Measurements from ENCODE around the gene FGFBP3.

Gene FGFBP3

GRCh38 chr10:91909117-91909677 is at the start of gene FGFBP3:
Gene FGFBP3 (minus strand): TSS chr10:91909486. CDS start chr10:91908969, 517 bp downstream.
- DNase-seq (ENCODE audit: low spot score) = peak; percentile 18

DNA sequence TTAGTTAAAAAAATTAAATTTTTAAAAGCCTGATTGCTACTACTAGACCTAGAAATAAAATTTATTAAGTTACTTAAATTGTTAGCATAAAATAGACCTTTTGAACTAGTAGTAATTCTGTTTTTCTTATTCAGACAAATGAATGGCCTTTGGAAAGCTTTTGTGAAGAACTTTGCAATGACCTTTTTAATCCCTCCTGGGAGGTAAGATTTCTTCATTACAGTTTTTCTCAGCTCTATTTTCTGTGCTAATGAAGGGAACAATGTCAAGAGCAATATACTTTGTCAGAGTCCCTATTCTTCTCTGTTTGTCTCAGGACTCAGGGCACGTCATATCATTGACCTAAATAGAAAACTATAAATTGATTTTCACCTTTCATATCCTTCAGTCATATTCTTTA is 47.8 kb upstream of the FGFBP3 start:
- no peak for DNase-seq (ENCODE audit: low spot score)

DNA sequence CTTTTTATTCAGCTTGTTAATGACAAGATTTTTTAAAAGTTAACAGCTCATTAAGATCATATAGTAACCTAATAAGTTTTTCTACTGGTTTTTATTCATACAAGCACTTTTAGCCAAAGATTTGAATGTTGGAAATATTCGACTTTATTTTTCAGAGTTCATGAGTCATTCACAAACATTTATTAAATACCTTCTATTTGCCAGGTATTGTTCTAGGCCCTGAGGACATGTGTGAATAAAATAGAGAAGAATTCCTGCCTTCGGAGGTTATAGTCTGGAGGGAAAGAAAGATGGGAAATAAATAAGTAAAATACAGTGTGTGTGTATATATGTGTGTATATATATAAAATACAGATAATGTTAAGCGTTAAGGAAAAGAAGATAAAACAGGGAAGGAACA is 45.8 kb upstream of the FGFBP3 start:
- no peak for DNase-seq (ENCODE audit: low spot score)

GRCh38 chr10:91953600-91954160 is 44.4 kb upstream of the FGFBP3 start:
- DNase-seq (ENCODE audit: low spot score) = no peak

DNA sequence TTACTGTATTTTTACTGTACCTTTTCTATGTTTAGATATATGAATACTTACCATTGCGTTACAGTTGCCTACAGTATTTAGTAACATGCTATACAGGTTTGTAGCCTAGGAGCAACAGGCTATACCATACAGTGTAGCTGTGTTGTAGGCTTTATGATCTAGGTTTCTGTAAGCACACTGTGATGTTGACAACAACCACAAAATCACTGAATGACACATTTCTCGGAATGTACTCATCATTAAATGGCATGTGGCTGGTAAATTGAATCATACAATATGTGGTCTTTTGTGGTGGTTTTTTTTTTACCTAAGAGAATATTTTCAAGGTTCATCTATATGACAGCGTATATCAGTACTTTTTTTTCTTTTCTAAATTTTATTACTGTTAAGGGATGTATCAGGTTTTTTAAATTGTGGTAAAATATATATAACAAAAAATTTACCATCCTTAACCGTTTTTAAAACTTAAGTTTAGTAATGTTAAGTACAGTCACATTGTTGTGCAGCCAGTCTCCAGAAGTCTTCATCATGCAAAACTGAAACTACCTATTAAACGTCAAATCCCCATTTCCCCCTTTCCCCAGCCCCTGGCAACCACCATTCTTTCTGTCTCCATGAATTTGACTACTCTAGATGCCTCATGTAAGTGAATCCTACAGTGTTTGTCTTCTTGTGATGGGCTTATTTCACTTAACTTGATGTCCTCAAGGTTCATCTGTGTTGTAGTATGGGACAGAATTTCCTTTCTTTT is 35.8 kb upstream of the FGFBP3 start:
- DNase-seq (ENCODE audit: low spot score) = peak; percentile 40

- no peak for DNase-seq (ENCODE audit: low spot score)
Observed at GRCh38 chr10:91941426-91941825, 32.1 kb upstream of the FGFBP3 start.

DNA sequence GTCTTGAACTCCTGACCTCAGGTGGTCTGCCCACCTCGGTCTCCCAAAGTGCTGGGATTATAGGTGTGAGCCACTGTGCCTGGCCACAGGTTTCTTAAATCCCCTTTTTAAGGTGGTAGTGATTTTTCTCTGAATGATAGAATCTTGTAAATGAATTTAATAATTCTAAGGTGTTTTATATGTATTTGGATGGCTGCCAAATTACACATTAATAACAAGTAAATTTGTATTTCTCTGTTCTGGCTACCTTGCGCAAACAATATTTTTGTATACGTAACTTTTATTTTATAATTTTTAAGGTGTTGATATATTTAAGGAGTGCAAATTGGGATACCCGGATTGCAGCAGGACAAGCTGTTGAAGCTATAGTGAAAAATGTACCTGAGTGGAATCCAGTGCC is 30.4 kb upstream of the FGFBP3 start:
- DNase-seq (ENCODE audit: low spot score) = no peak

GRCh38 chr10:91935886-91936285 is 26.6 kb upstream of the FGFBP3 start:
- DNase-seq (ENCODE audit: low spot score) = no peak

- no peak for DNase-seq (ENCODE audit: low spot score)
Observed at GRCh38 chr10:91932737-91933136, 23.5 kb upstream of the FGFBP3 start.

DNA sequence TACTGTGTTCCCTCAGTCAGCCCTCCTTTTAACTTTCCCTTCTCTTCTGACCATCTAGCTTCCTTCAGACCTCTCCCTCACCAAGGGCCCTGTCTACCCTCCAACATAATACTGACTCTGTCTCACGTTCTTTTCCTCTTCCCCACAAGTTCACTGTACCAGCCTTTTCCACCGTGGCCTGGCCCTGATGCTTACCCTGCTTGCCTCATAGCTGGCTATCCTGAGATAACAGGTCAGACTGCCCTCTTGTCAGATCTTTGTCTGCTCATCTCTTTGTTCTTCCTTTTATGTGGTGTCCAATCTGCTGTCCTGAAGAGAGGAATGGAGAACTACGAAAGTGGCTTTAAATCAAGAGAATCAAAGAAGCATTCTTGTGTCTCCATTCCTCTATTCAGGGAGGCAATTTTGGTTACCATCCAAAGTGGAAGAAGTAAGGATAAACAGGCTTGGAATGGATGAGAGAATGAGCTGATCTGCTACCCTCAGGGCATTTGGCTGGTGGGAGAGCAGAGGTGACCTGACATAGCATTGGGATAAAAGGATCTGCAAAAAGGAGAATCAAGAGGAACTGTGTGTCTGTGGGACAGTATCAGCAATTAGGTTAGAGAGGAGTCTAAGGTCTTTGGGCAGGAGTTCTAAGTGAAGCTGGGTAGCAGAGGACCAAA is 22.4 kb upstream of the FGFBP3 start:
- no peak for DNase-seq (ENCODE audit: low spot score)

DNA sequence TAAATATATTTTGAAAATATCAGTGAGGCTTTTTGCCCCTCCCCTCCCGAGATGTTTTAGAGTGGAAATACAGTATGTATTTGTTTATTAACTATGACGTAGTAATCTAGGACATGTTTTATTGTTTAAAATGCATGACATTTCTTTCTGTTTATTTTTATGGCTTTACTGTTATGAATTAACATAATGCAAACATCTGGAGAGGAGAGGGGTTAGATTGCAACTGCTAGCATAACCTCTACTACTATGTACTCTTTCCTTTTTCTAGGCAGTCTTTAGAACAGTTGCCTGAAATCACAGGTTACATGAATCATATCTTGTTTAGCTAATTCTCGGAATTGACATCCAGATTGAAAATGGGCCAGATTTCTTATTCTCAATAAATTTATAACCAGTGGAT is 21.7 kb upstream of the FGFBP3 start:
- no peak for DNase-seq (ENCODE audit: low spot score)

- DNase-seq (ENCODE audit: low spot score) = no peak
Observed at GRCh38 chr10:91925022-91925320, 15.7 kb upstream of the FGFBP3 start.

DNA sequence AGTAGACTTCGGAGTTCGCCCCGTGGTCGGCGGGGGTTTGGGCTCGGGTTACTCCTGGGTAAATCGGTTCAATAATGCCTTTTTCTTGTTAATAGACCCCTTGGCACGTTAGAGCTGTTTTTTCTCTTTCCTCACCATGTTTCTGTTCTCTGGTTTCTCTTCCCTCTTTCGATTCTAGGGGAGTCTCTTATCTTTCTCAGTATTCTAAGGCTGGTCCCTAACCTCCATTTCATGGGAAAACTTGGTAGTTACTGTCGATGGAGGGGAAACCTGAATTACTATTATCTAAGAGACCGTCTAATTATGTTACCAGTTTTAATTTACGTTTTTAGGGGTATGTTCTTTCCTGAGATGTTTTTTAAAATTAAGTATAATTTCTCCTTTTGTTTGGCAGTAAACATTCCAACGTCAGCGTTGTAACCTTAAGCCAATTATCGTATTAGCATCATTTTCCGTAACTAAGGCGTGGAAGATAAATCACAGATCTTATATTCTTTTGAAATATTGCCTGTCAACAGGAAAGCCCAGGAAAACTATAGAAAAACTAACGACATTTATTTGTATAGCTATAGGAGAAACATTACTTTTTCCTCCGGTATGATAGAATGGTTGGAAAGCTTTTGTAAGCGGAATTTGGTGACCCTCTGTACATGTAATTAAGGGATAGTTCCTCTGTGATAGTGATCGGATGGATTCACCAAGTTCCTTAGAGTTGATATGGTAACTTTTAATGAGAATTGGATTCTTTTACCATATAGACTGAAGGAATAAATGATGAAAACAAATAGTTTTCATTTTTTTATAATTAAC is 15.1 kb upstream of the FGFBP3 start:
- no peak for DNase-seq (ENCODE audit: low spot score)

DNA sequence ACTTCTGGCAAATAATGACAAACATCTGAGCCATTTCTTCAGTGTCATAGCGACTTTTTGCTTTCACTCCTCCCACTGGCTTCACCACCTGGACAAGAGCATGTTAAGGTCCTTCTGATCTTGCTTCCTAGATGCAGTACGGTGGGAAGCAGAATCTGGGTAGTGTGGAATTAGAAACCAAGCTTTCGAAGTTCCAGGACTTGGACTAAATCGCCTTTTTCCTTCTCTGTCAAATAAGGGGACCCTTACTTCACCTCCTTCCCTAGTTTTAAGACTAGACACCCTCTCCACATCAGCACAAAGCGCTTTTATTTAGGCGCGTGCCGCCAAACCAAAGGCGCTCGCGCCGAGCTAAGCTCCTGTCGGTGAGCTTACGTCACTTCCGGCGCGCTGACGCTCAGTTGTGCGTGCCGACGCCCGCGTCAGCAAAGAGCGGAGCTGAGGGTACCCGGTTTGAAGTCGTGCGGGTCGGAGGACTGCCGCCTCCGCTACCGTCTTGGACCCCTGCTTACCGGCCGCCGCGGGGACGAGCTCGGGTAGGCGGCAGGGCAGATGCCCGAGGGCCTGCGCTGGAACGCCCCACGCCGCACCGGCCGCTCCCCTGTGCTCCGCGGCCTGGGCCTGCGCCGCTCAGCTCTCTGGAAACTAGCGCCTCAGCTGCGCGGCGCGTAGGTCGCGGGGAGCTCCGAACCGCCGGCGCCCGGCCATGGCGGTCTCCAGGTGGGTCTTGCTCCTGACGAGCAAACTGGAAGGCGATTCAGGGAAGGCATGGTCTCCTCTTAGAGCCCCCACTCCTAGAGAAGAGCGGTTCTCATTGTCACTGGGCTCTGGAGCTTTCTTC is 14.3 kb upstream of the FGFBP3 start, which contains the start of gene BTAF1:
BTAF1 (plus strand) TSS at position 400 of the 841 bp plus-strand sequence; CDS start at position 707, 307 bp downstream.
- DNase-seq (ENCODE audit: low spot score) = peak; percentile 91

DNA sequence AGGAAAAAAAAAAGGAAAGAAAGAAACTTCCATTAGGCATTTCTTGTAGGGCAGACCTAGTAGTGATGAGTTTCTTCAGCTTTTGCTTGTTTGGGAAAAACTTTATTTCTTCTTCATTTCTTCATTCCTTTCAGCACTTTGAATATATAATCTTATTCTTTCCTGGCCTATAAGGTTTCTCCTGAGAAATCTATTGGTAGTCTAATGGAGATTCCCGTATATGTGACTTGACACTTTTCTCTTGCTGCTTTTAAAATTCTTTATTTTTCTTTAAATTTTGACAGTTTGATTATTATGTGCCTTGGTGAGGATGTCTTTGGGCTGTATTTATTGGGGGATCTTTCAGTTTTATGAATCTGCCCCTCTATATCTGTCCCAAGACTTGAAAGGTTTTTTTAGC is 10.4 kb upstream of the FGFBP3 start:
- no peak for DNase-seq (ENCODE audit: low spot score)

- DNase-seq (ENCODE audit: low spot score) = no peak
Observed at GRCh38 chr10:91910467-91910866, 1.2 kb upstream of the FGFBP3 start.

- DNase-seq (ENCODE audit: low spot score) = peak; percentile 72
Observed at GRCh38 chr10:91908337-91909116, 759 bp downstream of the FGFBP3 start.

DNA sequence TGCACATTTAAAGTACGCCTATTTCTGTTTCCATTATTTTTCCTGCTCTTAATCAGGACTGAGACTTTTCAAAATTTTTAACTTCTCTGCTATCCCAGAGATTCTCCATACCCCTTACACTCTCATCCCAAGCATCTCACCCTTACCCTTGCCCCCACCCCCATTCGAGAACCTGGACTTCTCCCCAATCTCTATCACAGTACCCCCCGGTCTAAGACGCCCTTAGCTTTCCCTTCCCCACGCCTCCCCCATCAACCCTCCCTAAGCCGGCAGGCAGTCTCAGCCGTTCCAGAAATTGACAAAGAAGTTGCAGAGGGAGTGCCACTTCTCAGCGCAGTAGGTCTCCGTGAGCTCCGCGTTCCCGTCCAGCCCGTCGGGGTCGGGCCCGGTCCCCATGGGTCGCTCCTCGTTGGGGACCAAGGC is 1.4 kb downstream of the FGFBP3 start:
- DNase-seq (ENCODE audit: low spot score) = no peak

GRCh38 chr10:91907033-91907594 is 2.2 kb downstream of the FGFBP3 start:
- no peak for DNase-seq (ENCODE audit: low spot score)
